ENCODE data around the gene PLXNA4. TPM values are rescaled to one million over a fixed set of nuclear protein-coding genes. Genes with fewer than 3 reads are reported as not detected.

The PLXNA4 gene
- total and polyA plus RNA-seq, 4 donors, result 0.63 to 4.6 (median 2.1) TPM

GRCh38 chr7:132189881-132190280, 386.4 kb downstream of the PLXNA4 start:
- Histone ChIP-seq H3K36me3 (ENCODE audit: control insufficient read depth in 4 of 4, insufficient read depth in 4 of 4, low read length in 4 of 4) (no peaks in the 10 kb centered on the region), H3K27me3 (ENCODE audit: control insufficient read depth in 3 of 3, insufficient read depth in 3 of 3, low read length in 2 of 3) (peaks cover 0 to 2% (median 0%) of the 10 kb centered on the region in 3 donors), H3K4me1 (ENCODE audit: control insufficient read depth in 5 of 5, insufficient read depth in 5 of 5, low read length in 5 of 5) (no peaks in the 10 kb centered on the region), H3K27ac (ENCODE audit: low read depth in 1 of 2, low read length in 1 of 2) (no peak overlapping the region), H3K4me3 (no peak overlapping the region), H3K9ac (ENCODE audit: insufficient read depth in 1 of 2, low read length in 2 of 2) (no peak overlapping the region), H3K9me3 (ENCODE audit: control insufficient read depth in 4 of 4, insufficient read depth in 3 of 4, low read length in 3 of 4) (peaks cover 0 to 12% (median 2%) of the 10 kb centered on the region in 4 donors)
- no peak for TF ChIP-seq CTCF (IDR thresholded peaks at IDR 0.05; ENCODE audit: control extremely low read depth, extremely low read depth)
- ATAC-seq (ENCODE audit: insufficient read depth, low FRiP score) (no peak), DNase-seq (no peak)

GRCh38 chr7:132187869-132188789, 388.1 kb downstream of the PLXNA4 start:
- no peak for ATAC-seq (ENCODE audit: insufficient read depth, low FRiP score)
- WGBS, 2 donors, result 31 to 35% methylated on average over 4 of the region's 4 CpGs
- no peak overlapping the region for H3K9ac ChIP-seq (ENCODE audit: insufficient read depth in 1 of 2, low read length in 2 of 2)

GRCh38 chr7:132187391-132187790, 388.9 kb downstream of the PLXNA4 start:
- no peak for ATAC-seq (ENCODE audit: insufficient read depth, low FRiP score)
- H3K36me3 ChIP-seq (ENCODE audit: control insufficient read depth in 4 of 4, insufficient read depth in 4 of 4, low read length in 4 of 4), result no peaks in the 10 kb centered on the region
- peaks cover 0 to 15% (median 2%) of the 10 kb centered on the region in 4 donors for H3K9me3 ChIP-seq (ENCODE audit: control insufficient read depth in 4 of 4, insufficient read depth in 3 of 4, low read length in 3 of 4)
- no peak overlapping the region for H3K4me3 ChIP-seq
- H3K27ac ChIP-seq (ENCODE audit: low read depth in 1 of 2, low read length in 1 of 2), result no peak overlapping the region
- no peak overlapping the region for H3K9ac ChIP-seq (ENCODE audit: insufficient read depth in 1 of 2, low read length in 2 of 2)
- DNase-seq, result no peak
- no peak for TF ChIP-seq CTCF (IDR thresholded peaks at IDR 0.05; ENCODE audit: control extremely low read depth, extremely low read depth)
- H3K4me1 ChIP-seq (ENCODE audit: control insufficient read depth in 5 of 5, insufficient read depth in 5 of 5, low read length in 5 of 5), result no peaks in the 10 kb centered on the region
- WGBS, 2 donors, result 84 to 91% methylated on average over 6 of the region's 6 CpGs
- peaks cover 0 to 2% (median 0%) of the 10 kb centered on the region in 3 donors for H3K27me3 ChIP-seq (ENCODE audit: control insufficient read depth in 3 of 3, insufficient read depth in 3 of 3, low read length in 2 of 3)

More at GRCh38 chr7:132187869-132188789, 388.1 kb downstream of the PLXNA4 start:
- no peaks in the 10 kb centered on the region for H3K36me3 ChIP-seq (ENCODE audit: control insufficient read depth in 4 of 4, insufficient read depth in 4 of 4, low read length in 4 of 4)
- H3K4me3 ChIP-seq, result no peak overlapping the region
- DNase-seq, result no peak
- H3K27me3 ChIP-seq (ENCODE audit: control insufficient read depth in 3 of 3, insufficient read depth in 3 of 3, low read length in 2 of 3), result peaks cover 0 to 2% (median 0%) of the 10 kb centered on the region in 3 donors
- no peak overlapping the region for H3K27ac ChIP-seq (ENCODE audit: low read depth in 1 of 2, low read length in 1 of 2)
- peaks cover 0 to 15% (median 2%) of the 10 kb centered on the region in 4 donors for H3K9me3 ChIP-seq (ENCODE audit: control insufficient read depth in 4 of 4, insufficient read depth in 3 of 4, low read length in 3 of 4)
- no peaks in the 10 kb centered on the region for H3K4me1 ChIP-seq (ENCODE audit: control insufficient read depth in 5 of 5, insufficient read depth in 5 of 5, low read length in 5 of 5)
- no peak for TF ChIP-seq CTCF (IDR thresholded peaks at IDR 0.05; ENCODE audit: control extremely low read depth, extremely low read depth)
